Transverse colon (tissue), 3 donors: Measurements from ENCODE around the gene STMND1.
A peak's percentile ranks its signal among the peaks of the same experiment; 100 is the strongest.

Source experiments
- EP300 ChIP-seq: sonication (generic); formaldehyde crosslinking; IDR thresholded peaks from one replicate; pipeline ENCODE4 v1.6.1; 2017; ENCODE audit warnings: antibody characterized with exemption, low read depth
- TF ChIP-seq, protein P1 (sequence below), 5 experiments: fragments of 200-600 bp in 3 of 5; fragments of 450-650 bp in 2 of 5; sonication (generic) in 3 of 5; IDR thresholded peaks; 1 replicate in 2 of 5; 2 replicates in 3 of 5; pipeline ENCODE4 v1.5.1; 2016 to 2017; ENCODE audit warnings: antibody characterized with exemption in 5 of 5, inconsistent platforms in 3 of 5, mild to moderate bottlenecking in 2 of 5, moderate library complexity in 1 of 5

DNA sequence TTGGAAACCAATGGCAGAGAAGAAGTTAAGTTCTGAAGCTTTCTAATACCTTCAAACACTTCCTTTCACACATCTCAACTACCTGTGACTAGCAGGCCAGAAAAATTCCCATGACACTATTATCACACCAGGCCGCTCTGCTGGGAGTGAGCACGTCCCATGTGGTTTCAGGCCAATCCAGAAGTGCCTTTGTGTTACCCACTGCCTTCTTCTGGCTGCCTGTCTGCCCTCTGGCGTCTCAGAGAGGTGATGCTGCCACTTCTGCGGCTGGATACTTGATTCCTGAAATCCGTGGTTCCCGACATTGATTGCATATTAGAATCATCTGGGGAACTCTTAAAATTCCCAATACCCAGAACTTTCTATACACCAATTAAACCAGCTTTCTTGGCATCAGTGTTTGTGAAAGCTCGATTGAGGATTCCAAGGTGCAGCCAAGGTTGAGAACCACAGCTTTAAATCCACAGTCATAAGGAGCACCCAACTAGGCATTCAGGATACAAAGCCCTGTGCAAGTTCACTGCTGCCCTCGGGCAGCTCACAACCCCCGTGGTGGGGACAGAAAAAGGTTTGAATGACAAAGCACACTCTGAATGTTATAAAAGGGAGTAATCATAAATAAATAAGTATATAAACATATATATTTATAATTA is 65.6 kb downstream of the STMND1 start:
- TF ChIP-seq, protein P1, sequence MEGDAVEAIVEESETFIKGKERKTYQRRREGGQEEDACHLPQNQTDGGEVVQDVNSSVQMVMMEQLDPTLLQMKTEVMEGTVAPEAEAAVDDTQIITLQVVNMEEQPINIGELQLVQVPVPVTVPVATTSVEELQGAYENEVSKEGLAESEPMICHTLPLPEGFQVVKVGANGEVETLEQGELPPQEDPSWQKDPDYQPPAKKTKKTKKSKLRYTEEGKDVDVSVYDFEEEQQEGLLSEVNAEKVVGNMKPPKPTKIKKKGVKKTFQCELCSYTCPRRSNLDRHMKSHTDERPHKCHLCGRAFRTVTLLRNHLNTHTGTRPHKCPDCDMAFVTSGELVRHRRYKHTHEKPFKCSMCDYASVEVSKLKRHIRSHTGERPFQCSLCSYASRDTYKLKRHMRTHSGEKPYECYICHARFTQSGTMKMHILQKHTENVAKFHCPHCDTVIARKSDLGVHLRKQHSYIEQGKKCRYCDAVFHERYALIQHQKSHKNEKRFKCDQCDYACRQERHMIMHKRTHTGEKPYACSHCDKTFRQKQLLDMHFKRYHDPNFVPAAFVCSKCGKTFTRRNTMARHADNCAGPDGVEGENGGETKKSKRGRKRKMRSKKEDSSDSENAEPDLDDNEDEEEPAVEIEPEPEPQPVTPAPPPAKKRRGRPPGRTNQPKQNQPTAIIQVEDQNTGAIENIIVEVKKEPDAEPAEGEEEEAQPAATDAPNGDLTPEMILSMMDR (IDR thresholded peaks at IDR 0.05), result peak; percentile 16 to 41 (median 37)
- no peak for TF ChIP-seq EP300
